ENCODE results near the gene OR5K4. TPM values are rescaled to one million over a fixed set of nuclear protein-coding genes. Genes with fewer than 3 reads are reported as not detected.

Gene OR5K4
- polyA plus RNA-seq, 1 of the 3 experiments (the other 2 are of a cell fraction), result not detected

GRCh38 chr3:98371853-98372252 is 18.2 kb downstream of the OR5K4 start:
- no peak overlapping the region for H3K4me3 ChIP-seq (ENCODE audit: low read depth in 2 of 2, low read length in 1 of 2)
- ChIA-PET CTCF (no interaction called here), POLR2A (no interaction called here)
- H4K20me1 ChIP-seq (ENCODE audit: insufficient read depth), result no peaks in the 10 kb centered on the region
- H3K4me1 ChIP-seq (ENCODE audit: control insufficient read depth in 1 of 2, insufficient read depth in 2 of 2, low read depth in 1 of 2, low read length in 1 of 2), result no peaks in the 10 kb centered on the region
- no peak overlapping the region for H3K4me2 ChIP-seq
- H3K9me2 ChIP-seq, result 0 out of 2 replicates have a peak, but pooled peaks cover 2% of the 10 kb centered on the region
- H3K9ac ChIP-seq, result no peak overlapping the region
- H3K79me2 ChIP-seq (ENCODE audit: insufficient read depth), result no peaks in the 10 kb centered on the region
- TF ChIP-seq ELF1 (IDR thresholded peaks at IDR 0.05) (no peak), FOXJ3 (CRISPR knock-in tag; IDR thresholded peaks at IDR 0.05) (no peak), SIN3A (IDR thresholded peaks at IDR 0.05; ENCODE audit: borderline replicate concordance, low read depth, low read length) (no peak), TCF12 (IDR thresholded peaks at IDR 0.05) (no peak)
- no peaks in the 10 kb centered on the region for H3F3A ChIP-seq (replicated peaks; ENCODE audit: insufficient read depth)
- H3K27me3 ChIP-seq (ENCODE audit: insufficient read depth), result no peaks in the 10 kb centered on the region
- DNase-seq, result no peak
- no peaks in the 10 kb centered on the region; the same call in 1 of the 2 replicates for H3K9me3 ChIP-seq
- H3K27ac ChIP-seq (ENCODE audit: low read depth in 2 of 2, low read length in 1 of 2), result no peak overlapping the region
- H2AFZ ChIP-seq (ENCODE audit: low read depth), result no peak overlapping the region
- H3K36me3 ChIP-seq (replicated peaks in 1 of 2; ENCODE audit: control insufficient read depth in 1 of 2, insufficient read depth in 2 of 2, low read length in 1 of 2), result no peaks in the 10 kb centered on the region

- H3K9ac ChIP-seq, result no peak overlapping the region
- no peaks in the 10 kb centered on the region for H3K79me2 ChIP-seq (ENCODE audit: insufficient read depth)
- CTCF ChIA-PET, result no interaction called here
- POLR2A ChIA-PET, result no interaction called here
- no peaks in the 10 kb centered on the region for H3K27me3 ChIP-seq (ENCODE audit: insufficient read depth)
- no peak overlapping the region for H3K27ac ChIP-seq (ENCODE audit: low read depth in 2 of 2, low read length in 1 of 2)
- H2AFZ ChIP-seq (ENCODE audit: low read depth), result no peak overlapping the region
- no peaks in the 10 kb centered on the region for H3F3A ChIP-seq (replicated peaks; ENCODE audit: insufficient read depth)
- H3K36me3 ChIP-seq (replicated peaks in 1 of 2; ENCODE audit: control insufficient read depth in 1 of 2, insufficient read depth in 2 of 2, low read length in 1 of 2), result no peaks in the 10 kb centered on the region
- no peak for TF ChIP-seq FOSL2 (IDR thresholded peaks at IDR 0.05; ENCODE audit: borderline replicate concordance, low read depth)
- no peak for TF ChIP-seq USF1 (IDR thresholded peaks at IDR 0.05; ENCODE audit: borderline replicate concordance, low read depth)
- TF ChIP-seq RXRA (IDR thresholded peaks at IDR 0.05; ENCODE audit: borderline replicate concordance, low read depth), result no peak
- no peak for TF ChIP-seq GATA2 (CRISPR knock-in tag; IDR thresholded peaks at IDR 0.05)
- TF ChIP-seq TEAD4 (IDR thresholded peaks at IDR 0.05; ENCODE audit: borderline replicate concordance, insufficient read depth), result no peak
- no peak for TF ChIP-seq ELF1 (IDR thresholded peaks at IDR 0.05)
- TF ChIP-seq FOXM1 (IDR thresholded peaks at IDR 0.05; ENCODE audit: low read depth), result no peak
- TF ChIP-seq RFX5 (IDR thresholded peaks at IDR 0.05; ENCODE audit: low read length), result no peak
- TF ChIP-seq NFIC (IDR thresholded peaks at IDR 0.05; ENCODE audit: borderline replicate concordance), result no peak
- TF ChIP-seq JUND (IDR thresholded peaks at IDR 0.05), result no peak
- no peak for TF ChIP-seq SMC3 (IDR thresholded peaks at IDR 0.05; ENCODE audit: low read depth, low read length)
- no peak for TF ChIP-seq GABPA (IDR thresholded peaks at IDR 0.05; ENCODE audit: low read depth)
- no peak for TF ChIP-seq MAX (IDR thresholded peaks at IDR 0.05; ENCODE audit: low read depth)
- no peak for TF ChIP-seq ZBTB33 (IDR thresholded peaks at IDR 0.05; ENCODE audit: borderline replicate concordance, low read depth)
- TF ChIP-seq NRF1 (IDR thresholded peaks at IDR 0.05; ENCODE audit: low read depth, low read length), result no peak
- no peak for TF ChIP-seq REST (IDR thresholded peaks at IDR 0.05; ENCODE audit: low read depth, low read length)
- TF ChIP-seq EZH2phosphoT487 (IDR thresholded peaks at IDR 0.05; ENCODE audit: borderline replicate concordance, low read depth), result no peak
- no peak for TF ChIP-seq MXI1 (IDR thresholded peaks at IDR 0.05; ENCODE audit: low read depth, low read length)
- TF ChIP-seq MEF2A (IDR thresholded peaks at IDR 0.05; ENCODE audit: borderline replicate concordance, low read depth), result no peak
- H4K20me1 ChIP-seq (ENCODE audit: insufficient read depth), result no peaks in the 10 kb centered on the region
- no peaks in the 10 kb centered on the region for H3K4me1 ChIP-seq (ENCODE audit: control insufficient read depth in 1 of 2, insufficient read depth in 2 of 2, low read depth in 1 of 2, low read length in 1 of 2)
- no peak for DNase-seq
- H3K9me3 ChIP-seq, result no peaks in the 10 kb centered on the region; the same call in 1 of the 2 replicates
- 6% methylated on average over 1 of the region's 1 CpG for WGBS (ENCODE audit: low lambda C conversion rate)
- 0 out of 2 replicates have a peak, but pooled peaks cover 2% of the 10 kb centered on the region for H3K9me2 ChIP-seq
- no peak overlapping the region for H3K4me3 ChIP-seq (ENCODE audit: low read depth in 2 of 2, low read length in 1 of 2)
- H3K4me2 ChIP-seq, result no peak overlapping the region
These were observed 18.8 kb downstream of the OR5K4 start for GRCh38 chr3:98372445-98372844.

Data from SK-N-SH (cell line).